Measurements from ENCODE around the gene PLA2G4B. TPM values are rescaled to one million over a fixed set of nuclear protein-coding genes. Genes with fewer than 3 reads are reported as not detected.
A peak's percentile ranks its signal among the peaks of the same experiment; 100 is the strongest.

PLA2G4B gene
- total RNA-seq, 4 donors from 2014 or later: 0.13 to 11.5 TPM; not detected in 2

DNA sequence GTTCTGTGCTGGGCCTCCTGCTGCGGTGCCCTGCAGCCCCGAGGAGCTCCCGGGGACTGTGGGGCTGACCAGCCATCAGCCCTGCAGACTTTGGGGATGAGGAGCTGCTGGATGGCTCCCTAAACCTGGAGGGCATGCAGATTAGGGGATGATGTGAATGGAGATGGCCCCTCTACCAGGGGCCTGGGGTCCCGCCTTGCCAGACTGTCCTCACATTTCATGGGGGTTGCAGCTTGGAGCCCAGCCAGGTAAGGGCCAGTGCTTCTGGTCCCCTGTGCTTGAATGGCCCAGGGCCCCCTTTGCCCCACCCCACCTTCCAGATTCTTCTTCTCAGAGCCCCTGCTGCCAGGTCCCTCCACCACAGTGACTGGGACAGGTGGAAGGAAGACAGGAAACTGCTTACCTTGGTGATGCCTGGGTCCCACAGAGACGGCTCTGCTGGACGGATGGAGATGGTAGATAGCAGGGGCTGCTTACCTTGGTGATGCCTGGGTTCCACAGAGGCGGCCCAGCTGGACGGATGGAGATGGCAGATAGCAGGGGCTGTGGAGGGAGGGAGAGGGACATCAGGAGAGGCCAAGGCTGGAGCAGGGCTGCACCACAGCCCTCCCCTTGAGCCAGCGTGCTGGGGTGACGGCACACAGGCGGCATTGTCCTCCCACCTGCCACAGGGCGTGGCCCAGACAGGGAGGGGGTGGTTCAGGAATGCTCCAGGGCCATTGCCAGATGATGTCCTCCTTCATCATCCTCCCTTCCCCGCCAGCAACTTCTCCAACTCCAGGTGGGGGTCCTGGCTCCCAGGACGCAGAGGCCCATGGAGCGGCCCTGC lies 55.0 kb downstream of the PLA2G4B start, which contains the start of gene SPTBN5:
SPTBN5 (minus strand) TSS at position 632 of the 829 bp plus-strand sequence; CDS start at position 76, 556 bp downstream.
- in situ Hi-C loops (cut with MboI; ENCODE audit: low sequenced_read_pairs in 4 of 4) (no loop called here), intact Hi-C loops (cut with DNase I; ENCODE audit: low total_unique reads) (no loop called here)
- H3K9me3 ChIP-seq: no peaks in the 10 kb centered on the region
- H3K27me3 ChIP-seq: no peaks in the 10 kb centered on the region
- peak within 1 kb of the TSS; percentile 37 to 72 (median 61) for H3K27ac ChIP-seq
- ATAC-seq: no peak
- no peak within 1 kb of the TSS for H3K4me3 ChIP-seq
- H3K36me3 ChIP-seq: no peaks in the 10 kb centered on the region
- no peak for TF ChIP-seq POLR2A (IDR thresholded peaks at IDR 0.05)
- TF ChIP-seq, protein P1, sequence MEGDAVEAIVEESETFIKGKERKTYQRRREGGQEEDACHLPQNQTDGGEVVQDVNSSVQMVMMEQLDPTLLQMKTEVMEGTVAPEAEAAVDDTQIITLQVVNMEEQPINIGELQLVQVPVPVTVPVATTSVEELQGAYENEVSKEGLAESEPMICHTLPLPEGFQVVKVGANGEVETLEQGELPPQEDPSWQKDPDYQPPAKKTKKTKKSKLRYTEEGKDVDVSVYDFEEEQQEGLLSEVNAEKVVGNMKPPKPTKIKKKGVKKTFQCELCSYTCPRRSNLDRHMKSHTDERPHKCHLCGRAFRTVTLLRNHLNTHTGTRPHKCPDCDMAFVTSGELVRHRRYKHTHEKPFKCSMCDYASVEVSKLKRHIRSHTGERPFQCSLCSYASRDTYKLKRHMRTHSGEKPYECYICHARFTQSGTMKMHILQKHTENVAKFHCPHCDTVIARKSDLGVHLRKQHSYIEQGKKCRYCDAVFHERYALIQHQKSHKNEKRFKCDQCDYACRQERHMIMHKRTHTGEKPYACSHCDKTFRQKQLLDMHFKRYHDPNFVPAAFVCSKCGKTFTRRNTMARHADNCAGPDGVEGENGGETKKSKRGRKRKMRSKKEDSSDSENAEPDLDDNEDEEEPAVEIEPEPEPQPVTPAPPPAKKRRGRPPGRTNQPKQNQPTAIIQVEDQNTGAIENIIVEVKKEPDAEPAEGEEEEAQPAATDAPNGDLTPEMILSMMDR (IDR thresholded peaks at IDR 0.05 in 4 of 5, conservative IDR thresholded peaks at IDR 0.05 in 1 of 5): no peak
- no peak for DNase-seq
- peaks cover 17 to 23% of the 10 kb centered on the region in 2 donors for H3K4me1 ChIP-seq

DNA sequence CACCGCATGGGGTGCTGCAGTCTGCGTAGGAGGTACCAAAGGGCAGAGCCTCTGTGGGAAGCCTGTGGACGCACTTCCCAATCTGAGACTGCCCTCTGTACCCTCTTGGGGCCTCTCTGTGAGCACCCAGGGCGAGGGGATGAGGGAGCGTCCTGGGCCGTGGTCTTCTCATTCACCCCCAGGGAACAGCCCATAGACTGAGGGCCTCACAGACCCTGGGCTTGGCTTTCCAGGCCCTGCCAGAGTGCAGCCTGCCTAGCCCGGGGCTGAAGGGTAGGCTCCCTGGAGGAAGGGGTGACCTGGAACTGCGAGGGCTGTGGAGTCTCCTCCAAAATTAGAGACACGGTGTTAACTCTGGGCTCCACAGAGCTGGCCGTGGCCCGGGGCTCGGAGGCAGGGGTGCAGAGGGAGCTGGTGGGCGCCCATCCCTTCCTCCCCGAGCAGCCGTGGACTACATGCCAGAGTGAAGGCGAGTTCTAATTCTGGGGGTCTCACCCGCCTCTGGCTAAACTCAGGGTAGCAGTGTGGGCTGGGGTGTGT lies 55.7 kb downstream of the PLA2G4B start:
- no peak for DNase-seq
- intact Hi-C loops (cut with DNase I; ENCODE audit: low total_unique reads): no loop called here
- no peaks in the 10 kb centered on the region for H3K9me3 ChIP-seq
- in situ Hi-C loops (cut with MboI; ENCODE audit: low sequenced_read_pairs in 4 of 4): no loop called here
- H3K4me3 ChIP-seq: no peak overlapping the region
- TF ChIP-seq, protein P1 (IDR thresholded peaks at IDR 0.05 in 4 of 5, conservative IDR thresholded peaks at IDR 0.05 in 1 of 5): no peak
- no peak for TF ChIP-seq POLR2A (IDR thresholded peaks at IDR 0.05)
- no peaks in the 10 kb centered on the region for H3K36me3 ChIP-seq
- H3K27ac ChIP-seq: peak overlapping the region in 3 of 4 donors; percentile 14 to 39 (median 18)
- H3K4me1 ChIP-seq: peaks cover 17 to 23% of the 10 kb centered on the region in 2 donors
- ATAC-seq: no peak
- H3K27me3 ChIP-seq: no peaks in the 10 kb centered on the region

DNA sequence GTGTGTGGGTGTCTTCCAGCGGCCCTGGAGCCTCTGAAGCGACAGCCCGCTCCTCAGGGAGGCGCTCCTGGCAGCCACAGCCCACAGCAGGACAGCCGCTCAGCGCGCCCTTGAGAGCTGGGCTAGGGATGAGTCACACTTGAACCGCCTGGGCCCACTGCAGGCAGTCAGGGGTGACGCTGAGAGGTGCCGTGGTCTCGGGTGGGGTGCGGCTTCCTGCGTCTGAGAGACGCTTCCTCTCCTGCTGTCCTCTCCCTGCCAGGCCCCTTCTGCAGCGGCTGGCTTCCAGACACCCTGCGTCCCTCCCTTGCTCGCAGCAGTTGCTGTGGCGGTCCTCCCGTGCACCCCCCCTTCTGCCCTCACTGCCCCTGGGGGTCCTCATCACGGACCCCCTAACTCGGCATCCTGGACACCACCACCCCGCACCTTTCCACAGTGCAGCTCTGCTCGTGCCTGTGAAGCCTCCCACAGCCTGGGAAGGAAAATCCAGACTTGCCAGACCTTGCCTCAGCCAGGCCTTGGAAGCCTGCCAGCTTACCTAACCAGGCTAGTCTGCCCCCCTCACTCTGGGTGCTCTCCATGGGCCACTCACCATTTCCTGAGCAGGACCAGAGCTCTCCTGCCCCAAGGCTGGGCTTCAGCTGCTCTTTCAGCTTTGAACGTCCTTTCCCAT lies 56.3 kb downstream of the PLA2G4B start:
- in situ Hi-C loops (cut with MboI; ENCODE audit: low sequenced_read_pairs in 4 of 4): no loop called here
- H3K4me3 ChIP-seq: no peak overlapping the region
- DNase-seq (peak; percentile 24 to 49), ATAC-seq (no peak)
- no peaks in the 10 kb centered on the region for H3K9me3 ChIP-seq
- H3K36me3 ChIP-seq: no peaks in the 10 kb centered on the region
- no peak for TF ChIP-seq POLR2A (IDR thresholded peaks at IDR 0.05)
- TF ChIP-seq, protein P1 (IDR thresholded peaks at IDR 0.05 in 4 of 5, conservative IDR thresholded peaks at IDR 0.05 in 1 of 5): no peak
- no peaks in the 10 kb centered on the region for H3K27me3 ChIP-seq
- peak overlapping the region; percentile 14 to 39 (median 21) for H3K27ac ChIP-seq
- intact Hi-C loops (cut with DNase I; ENCODE audit: low total_unique reads): no loop called here
- H3K4me1 ChIP-seq: peaks cover 17 to 23% of the 10 kb centered on the region in 2 donors

DNA sequence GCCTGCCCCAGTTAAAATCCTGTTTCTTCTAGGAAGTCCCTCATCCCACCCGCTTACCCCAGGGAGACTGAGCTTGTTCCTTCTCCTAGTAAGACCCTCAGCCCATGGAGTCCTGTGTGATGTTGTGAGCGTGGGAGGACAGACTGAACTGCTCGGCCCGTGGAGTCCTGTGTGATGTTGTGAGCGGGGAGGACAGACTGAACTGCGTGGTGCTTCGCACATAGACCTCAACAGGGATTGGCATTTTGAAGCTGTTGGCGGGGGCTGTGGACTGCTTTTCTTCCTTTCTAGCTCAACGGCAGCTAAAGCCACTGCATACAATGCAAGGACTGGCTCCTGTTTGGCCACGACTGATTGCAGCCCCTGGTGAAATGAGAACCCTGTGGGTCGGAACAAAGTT lies 56.8 kb downstream of the PLA2G4B start:
- H3K9me3 ChIP-seq: no peaks in the 10 kb centered on the region
- H3K36me3 ChIP-seq: peaks cover 0 to 5% of the 10 kb centered on the region in 2 donors
- no peaks in the 10 kb centered on the region for H3K27me3 ChIP-seq
- ATAC-seq: no peak
- TF ChIP-seq, protein P1 (IDR thresholded peaks at IDR 0.05 in 4 of 5, conservative IDR thresholded peaks at IDR 0.05 in 1 of 5): no peak
- TF ChIP-seq POLR2A (IDR thresholded peaks at IDR 0.05): no peak
- no peak overlapping the region for H3K4me3 ChIP-seq
- peak overlapping the region in 2 of 4 donors; percentile 14 to 39 for H3K27ac ChIP-seq
- intact Hi-C loops (cut with DNase I; ENCODE audit: low total_unique reads): no loop called here
- no peak for DNase-seq
- H3K4me1 ChIP-seq: peaks cover 17 to 23% of the 10 kb centered on the region in 2 donors
- in situ Hi-C loops (cut with MboI; ENCODE audit: low sequenced_read_pairs in 4 of 4): no loop called here
